Brain pericyte (primary cell): ENCODE measurements around the gene NFATC1.

Experiments
- DNase-seq: peaks from one replicate; pipeline ENCODE4 v3.0.0-alpha.2; 2012; ENCODE audit warnings: low read depth, low spot score

NFATC1 gene

GRCh38 chr18:79521416-79522205, 125.9 kb downstream of the NFATC1 start:
- no peak for DNase-seq

GRCh38 chr18:79522451-79523205, 126.9 kb downstream of the NFATC1 start:
- no peak for DNase-seq

DNA sequence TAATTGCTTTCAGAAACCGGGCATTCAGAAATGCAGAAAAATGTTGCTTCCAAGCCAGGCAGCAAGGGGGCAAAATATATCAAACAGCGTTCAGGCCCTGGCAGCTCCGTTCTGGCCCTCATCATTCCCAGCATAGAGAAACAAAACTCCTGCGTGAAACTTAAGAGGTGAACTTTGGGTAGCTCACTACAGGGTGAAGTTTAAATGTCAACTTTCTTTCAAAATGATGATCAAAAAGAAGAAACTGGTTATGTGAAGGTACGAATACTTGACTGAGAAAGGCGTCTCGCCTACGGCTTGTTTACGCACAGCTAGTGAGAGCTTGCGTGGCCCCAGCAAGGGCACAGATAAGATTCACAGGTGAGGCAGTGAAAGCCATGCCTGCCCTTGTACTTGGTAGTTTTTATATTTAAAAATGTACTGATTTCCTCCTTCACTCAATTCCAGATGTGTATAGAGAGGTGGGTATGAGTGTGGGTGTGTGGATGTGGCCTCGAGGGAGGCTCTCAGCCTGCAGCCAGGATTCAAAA, 127.5 kb downstream of the NFATC1 start:
- DNase-seq = no peak

GRCh38 chr18:79523736-79524180, 128.0 kb downstream of the NFATC1 start:
- no peak for DNase-seq

DNA sequence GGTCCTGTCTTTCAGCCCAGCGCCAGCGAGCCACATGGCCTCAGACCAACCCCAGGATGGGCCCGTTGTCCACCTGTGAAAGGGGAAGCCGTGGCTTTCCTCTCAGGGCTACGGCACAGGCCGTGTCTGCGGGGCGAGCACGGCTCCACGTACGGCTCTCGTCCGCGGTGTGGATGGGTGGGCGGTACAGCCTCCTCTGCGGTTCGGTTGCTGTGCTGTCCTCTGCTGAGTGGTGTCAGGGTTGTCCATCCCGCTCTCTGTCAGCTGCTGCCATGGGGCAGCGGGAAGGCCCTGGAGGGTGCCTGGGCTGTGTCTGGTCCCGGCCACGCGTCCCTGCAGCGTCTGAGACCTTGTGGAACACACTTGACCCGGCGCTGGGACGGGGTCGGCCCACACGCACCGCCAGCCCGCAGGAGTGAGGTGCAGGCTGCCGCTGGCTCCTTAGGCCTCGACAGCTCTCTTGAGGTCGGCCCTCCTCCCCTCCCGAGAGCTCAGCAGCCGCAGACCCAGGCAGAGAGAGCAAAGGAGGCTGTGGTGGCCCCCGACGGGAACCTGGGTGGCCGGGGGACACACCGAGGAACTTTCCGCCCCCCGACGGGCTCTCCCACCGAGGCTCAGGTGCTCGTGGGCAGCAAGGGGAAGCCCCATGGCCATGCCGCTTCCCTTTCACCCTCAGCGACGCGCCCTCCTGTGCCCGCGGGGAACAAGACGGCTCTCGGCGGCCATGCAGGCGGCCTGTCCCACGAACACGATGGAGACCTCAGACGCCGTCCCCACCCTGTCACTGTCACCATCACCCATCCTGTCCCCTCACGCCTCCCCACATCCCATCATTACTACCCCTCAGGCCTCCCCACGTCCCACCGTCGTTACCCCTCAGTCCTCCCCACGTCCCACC, 128.7 kb downstream of the NFATC1 start:
- DNase-seq = no peak

- DNase-seq = no peak
Observed at GRCh38 chr18:79525556-79526467, 130.1 kb downstream of the NFATC1 start.

DNA sequence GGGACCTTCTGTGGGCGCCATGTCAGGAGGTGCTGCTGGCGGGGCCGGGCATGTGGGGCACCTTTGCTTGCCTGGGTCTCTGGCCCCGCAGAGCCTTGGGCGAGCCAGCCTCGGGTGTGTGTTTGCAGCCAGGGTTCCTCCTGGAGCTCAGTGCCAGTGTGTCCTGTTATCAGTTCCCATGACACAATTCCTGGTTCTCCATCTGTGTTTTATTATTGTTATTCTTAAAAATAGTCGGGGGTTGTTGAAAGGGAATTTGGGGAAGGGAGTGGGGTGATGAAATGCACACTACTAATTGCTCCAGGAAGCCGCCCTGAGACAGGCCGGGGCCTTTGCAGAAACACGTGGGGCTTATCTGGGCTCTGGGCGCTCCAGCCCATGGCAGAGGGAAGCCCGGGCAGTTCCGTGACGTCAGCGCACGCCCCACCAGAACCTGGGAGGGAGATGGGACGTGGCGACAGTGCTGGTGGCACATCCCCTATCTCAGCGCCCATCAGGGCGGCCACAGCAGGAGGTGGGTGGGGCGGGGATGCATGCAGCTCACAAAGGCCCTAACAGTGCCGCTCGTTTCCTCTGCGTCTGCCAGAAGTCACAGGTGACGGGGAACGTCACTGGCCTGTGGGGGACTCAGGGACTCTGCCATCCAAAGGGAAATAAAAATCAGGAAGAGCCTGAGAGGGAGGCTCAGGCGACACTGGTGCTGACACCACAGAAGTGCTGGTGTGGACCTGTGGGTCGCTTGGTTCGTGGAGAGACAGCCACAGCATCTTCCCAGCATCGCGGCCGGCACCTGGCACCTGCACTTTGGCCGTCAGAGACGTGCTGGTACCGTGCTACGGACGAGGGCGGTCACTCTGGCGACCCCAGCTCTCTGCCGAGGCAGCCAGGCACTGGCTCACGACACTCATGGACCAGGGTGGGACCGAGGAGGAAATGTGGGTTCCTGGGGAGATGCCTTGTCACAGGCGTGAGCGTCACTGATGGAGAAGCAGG, 131.0 kb downstream of the NFATC1 start:
- no peak for DNase-seq

- no peak for DNase-seq
Observed at GRCh38 chr18:79527656-79528315, 132.1 kb downstream of the NFATC1 start.

- no peak for DNase-seq
Observed at GRCh38 chr18:79528316-79528695, 132.6 kb downstream of the NFATC1 start.

GRCh38 chr18:79528846-79529245, 133.1 kb downstream of the NFATC1 start:
- peak; percentile 16 for DNase-seq

GRCh38 chr18:79529296-79529695, 133.6 kb downstream of the NFATC1 start:
- DNase-seq = no peak

- DNase-seq = no peak
Observed at GRCh38 chr18:79529991-79530390, 134.3 kb downstream of the NFATC1 start.

GRCh38 chr18:79530821-79531220, 135.1 kb downstream of the NFATC1 start:
- no peak for DNase-seq

DNA sequence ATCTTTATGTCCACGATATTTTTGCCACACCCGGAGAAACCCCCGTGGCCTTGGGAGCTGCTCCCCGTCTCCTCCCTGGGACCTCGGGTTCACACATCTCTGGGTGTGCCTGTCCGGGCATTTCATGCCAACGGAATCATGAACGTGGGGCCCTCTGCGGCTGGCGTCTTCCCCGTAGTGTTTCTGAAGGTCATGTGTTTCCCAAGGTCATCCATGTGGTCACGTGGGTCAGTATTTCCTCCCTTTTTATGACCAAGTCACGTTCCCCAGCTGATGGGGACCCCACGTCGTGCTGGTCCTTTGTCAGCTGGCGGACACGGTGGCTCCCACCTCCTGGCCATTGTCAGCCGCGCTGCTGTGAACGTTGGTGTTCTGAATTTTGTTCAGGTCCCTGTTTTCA, 135.7 kb downstream of the NFATC1 start:
- DNase-seq = no peak

DNA sequence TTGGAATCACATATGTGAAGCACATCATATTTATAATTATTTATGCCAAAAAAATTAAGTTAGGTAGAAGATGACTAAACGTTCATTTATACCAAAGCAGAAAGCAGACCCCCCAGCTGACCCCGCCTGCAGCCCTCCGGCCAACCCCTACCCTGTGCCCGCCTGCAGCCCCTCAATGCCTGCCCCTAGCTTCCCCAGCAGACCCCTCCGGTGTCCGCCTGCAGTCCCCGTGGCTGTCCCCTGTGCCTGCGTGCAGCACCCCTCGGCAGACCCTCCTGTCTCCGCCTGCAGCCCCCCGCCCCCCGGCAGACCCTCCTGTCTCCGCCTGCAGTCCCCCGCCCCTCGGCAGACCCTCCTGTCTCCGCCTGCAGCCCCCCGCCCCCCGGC, 136.2 kb downstream of the NFATC1 start:
- DNase-seq = no peak

GRCh38 chr18:79532313-79533007, 136.7 kb downstream of the NFATC1 start:
- no peak for DNase-seq

DNA sequence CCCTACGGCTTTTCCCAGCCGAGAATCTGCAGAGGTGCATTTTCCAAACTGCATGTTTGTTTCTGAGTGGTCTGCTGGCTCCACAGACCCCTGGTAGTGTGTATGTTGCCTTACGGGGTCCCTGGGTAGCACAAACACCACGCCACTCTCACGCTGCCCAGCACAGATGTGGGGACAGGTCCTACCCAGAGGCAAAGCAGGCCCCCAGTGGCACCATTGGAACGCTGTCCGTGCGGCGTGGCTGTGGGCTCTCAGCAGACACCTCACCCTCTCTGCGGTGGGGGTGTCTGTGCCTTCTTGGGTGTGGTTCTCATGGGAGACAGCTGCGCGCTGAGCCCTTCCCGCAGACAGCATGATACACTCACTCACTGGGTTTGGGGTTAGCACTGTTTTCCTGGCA, 137.4 kb downstream of the NFATC1 start:
- DNase-seq = no peak

DNA sequence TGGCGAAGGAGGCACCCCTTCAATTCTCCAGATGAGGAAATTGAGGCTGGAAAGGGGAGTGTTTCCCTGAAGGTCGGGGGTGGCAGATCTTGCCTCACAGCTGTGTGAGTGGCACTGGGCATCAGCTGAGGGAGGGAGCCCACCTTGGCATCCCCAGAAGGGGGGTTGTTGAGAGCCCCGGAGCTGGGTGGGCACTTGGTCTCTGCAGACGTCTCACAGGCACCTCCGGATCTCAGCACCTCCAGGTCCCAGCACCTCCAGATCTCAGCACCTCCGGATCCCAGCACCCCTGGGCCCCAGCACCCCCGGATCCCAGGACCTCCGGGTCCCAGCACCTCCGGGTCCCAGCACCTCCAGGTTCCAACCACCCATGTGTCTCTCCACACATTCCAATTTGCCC, 137.9 kb downstream of the NFATC1 start:
- no peak for DNase-seq
